ENCODE data around the gene SRA1. TPM values are rescaled to one million over a fixed set of nuclear protein-coding genes. Genes with fewer than 3 reads are reported as not detected.

Gene SRA1
- total and polyA plus RNA-seq, 9 of the 15 experiments (the other 6 are each of a cell fraction or from before 2014, with no cell fraction given) = 24.1 to 47.4 (median 41.3) TPM

- Histone ChIP-seq H3K36me3 (ENCODE audit: control insufficient read depth, insufficient read depth, low read length) (peaks cover 94% of the 10 kb centered on the region), H3K27ac (ENCODE audit: extremely low read depth, low read depth, low read length) (no peak overlapping the region), H3K4me1 (replicated peaks in 1 of 2; ENCODE audit: control insufficient read depth in 2 of 2, insufficient read depth in 2 of 2, low read length in 2 of 2) (no peaks in the 10 kb centered on the region), H3K4me3 (no peak overlapping the region), H3K27me3 (ENCODE audit: control insufficient read depth in 2 of 2, insufficient read depth in 2 of 2, low read length in 2 of 2) (no peaks in the 10 kb centered on the region), H3K9me1 (ENCODE audit: control insufficient read depth, insufficient read depth, low read length) (no peaks in the 10 kb centered on the region), H3K9me3 (replicated peaks; ENCODE audit: control insufficient read depth, insufficient read depth, low read depth, low read length) (peaks cover 2% of the 10 kb centered on the region; the same call in 1 of the 2 replicates), H3K4me2 (ENCODE audit: insufficient read depth, low read length) (no peak overlapping the region), H3K9ac (ENCODE audit: insufficient read depth in 1 of 2, low read depth in 2 of 2, low read length in 2 of 2) (no peak overlapping the region), H2AFZ (ENCODE audit: low read depth, low read length) (no peak overlapping the region), H4K20me1 (replicated peaks; ENCODE audit: control insufficient read depth, insufficient read depth, low read length) (no peaks in the 10 kb centered on the region), H3K79me2 (ENCODE audit: control insufficient read depth, insufficient read depth, low read length) (no peaks in the 10 kb centered on the region)
- DNase-seq (ENCODE audit: extremely low read depth in 1 of 4, low spot score in 3 of 4) = no peak
- ATAC-seq = no peak
- no peak for FAIRE-seq
- no TSS peak for BruUV-seq (replicated peaks)
- TF ChIP-seq BRF1 (IDR thresholded peaks at IDR 0.05; ENCODE audit: borderline replicate concordance, extremely low read depth, insufficient read length) = no peak
- no peak for TF ChIP-seq MXI1 (IDR thresholded peaks at IDR 0.05; ENCODE audit: low read depth, low read length)
- TF ChIP-seq CUX1 (CRISPR knock-in tag; IDR thresholded peaks at IDR 0.05) = no peak
- TF ChIP-seq OTX1 (CRISPR knock-in tag; IDR thresholded peaks at IDR 0.05) = no peak
- intact Hi-C loops (cut with micrococcal nuclease) (no loop called here), in situ Hi-C loops (cut with MboI) (no loop called here)
- WGBS (ENCODE audit: insufficient coverage, low coverage, missing lambda C conversion rate) = 98% methylated on average over 4 of the region's 4 CpGs
- POLR2A ChIA-PET = no interaction called here
- CTCF ChIA-PET (ENCODE audit: low intra/inter-chr PET ratio) = no interaction called here
Observed at GRCh38 chr5:140509898-140510297, 47.4 kb downstream of the SRA1 start.
